ENCODE measurements around the gene APEX2.

- no peak for TF ChIP-seq CTCF (IDR thresholded peaks at IDR 0.05; ENCODE audit: low read length)
- no peak for TF ChIP-seq EZH2 (IDR thresholded peaks at IDR 0.05; ENCODE audit: borderline replicate concordance, low read length)
Observed at GRCh38 chrX:55028040-55028439, 27.9 kb downstream of the APEX2 start.

Data from OCI-LY1 (cell line).